ENCODE data around the gene HMOX2.

The HMOX2 gene

GRCh38 chr16:4452674-4453073 is 23.5 kb upstream of the HMOX2 start:
- no peak for TF ChIP-seq CTCF (IDR thresholded peaks at IDR 0.05)

- no peak for TF ChIP-seq CTCF (IDR thresholded peaks at IDR 0.05)
Measured at GRCh38 chr16:4454623-4455022, 21.6 kb upstream of the HMOX2 start.

GRCh38 chr16:4455081-4455480 is 21.1 kb upstream of the HMOX2 start:
- no peak for TF ChIP-seq CTCF (IDR thresholded peaks at IDR 0.05)

- TF ChIP-seq CTCF (IDR thresholded peaks at IDR 0.05) = no peak
Measured at GRCh38 chr16:4455951-4456350, 20.2 kb upstream of the HMOX2 start.

GRCh38 chr16:4460936-4461249 is 15.3 kb upstream of the HMOX2 start:
- no peak for TF ChIP-seq CTCF (IDR thresholded peaks at IDR 0.05)

- no peak for TF ChIP-seq CTCF (IDR thresholded peaks at IDR 0.05)
Measured at GRCh38 chr16:4461250-4462085, 14.7 kb upstream of the HMOX2 start.

GRCh38 chr16:4463522-4464163 is 12.6 kb upstream of the HMOX2 start:
- no peak for TF ChIP-seq CTCF (IDR thresholded peaks at IDR 0.05)

Measured in LNCAP (cell line).